Parathyroid adenoma (tissue), 2 donors: Measurements from ENCODE around the gene MERTK.

Experiments used
- H2AFZ ChIP-seq: fragments of 300-600 bp; sonication (generic); one replicate; pipeline ENCODE4 v1.7.0; 2017; ENCODE audit warnings: antibody characterized with exemption, mild to moderate bottlenecking
- H3K27ac ChIP-seq: fragments of 300-600 bp; sonication (generic); one replicate; pipeline ENCODE4 v1.7.0; 2017
- H3K27me3 ChIP-seq: fragments of 300-600 bp; sonication (generic); one replicate; pipeline ENCODE4 v1.7.0; 2017; ENCODE audit warnings: low read length; ENCODE audit not compliant: control insufficient read depth, insufficient read depth
- H3K36me3 ChIP-seq: fragments of 300-600 bp; sonication (generic); one replicate; pipeline ENCODE4 v1.7.0; 2017; ENCODE audit warnings: low read length; ENCODE audit not compliant: control insufficient read depth, insufficient read depth
- H3K4me1 ChIP-seq: fragments of 300-600 bp; sonication (generic); one replicate; pipeline ENCODE4 v1.7.0; 2017; ENCODE audit warnings: control low read depth
- H3K4me2 ChIP-seq: fragments of 300-600 bp; sonication (generic); one replicate; pipeline ENCODE4 v1.7.0; 2017; ENCODE audit warnings: low read length
- H3K4me3 ChIP-seq: fragments of 300-600 bp; sonication (generic); one replicate; pipeline ENCODE4 v1.7.0; 2017; ENCODE audit warnings: low read depth, low read length
- H3K79me2 ChIP-seq: fragments of 300-600 bp; sonication (generic); one replicate; pipeline ENCODE4 v1.7.0; 2017; ENCODE audit warnings: control low read depth
- H3K9ac ChIP-seq: fragments of 300-600 bp; sonication (generic); one replicate; pipeline ENCODE4 v1.7.0; 2017; ENCODE audit warnings: mild to moderate bottlenecking
- H3K9me3 ChIP-seq: fragments of 300-600 bp; sonication (generic); one replicate; pipeline ENCODE4 v1.7.0; 2017; ENCODE audit warnings: low read length; ENCODE audit not compliant: control insufficient read depth
- CTCF ChIP-seq: fragments of 300-600 bp; sonication (generic); IDR thresholded peaks from one replicate; pipeline ENCODE4 v1.7.0; 2017; ENCODE audit warnings: antibody characterized with exemption, mild to moderate bottlenecking
- donor health status: primary hyperparathyroidism.

MERTK gene

GRCh38 chr2:112024231-112024630 lies 125.8 kb downstream of the MERTK start:
- H3K27me3 ChIP-seq, result no peaks in the 10 kb centered on the region
- H3K79me2 ChIP-seq, result no peaks in the 10 kb centered on the region
- H3K4me2 ChIP-seq, result no peak overlapping the region
- TF ChIP-seq CTCF, result no peak
- no peak overlapping the region for H2AFZ ChIP-seq
- no peak overlapping the region for H3K9ac ChIP-seq
- no peaks in the 10 kb centered on the region for H3K9me3 ChIP-seq
- no peak overlapping the region for H3K27ac ChIP-seq
- H3K4me1 ChIP-seq, result no peaks in the 10 kb centered on the region
- no peaks in the 10 kb centered on the region for H3K36me3 ChIP-seq
- H3K4me3 ChIP-seq, result no peak overlapping the region

- H3K4me2 ChIP-seq, result no peak overlapping the region
- no peaks in the 10 kb centered on the region for H3K27me3 ChIP-seq
- no peaks in the 10 kb centered on the region for H3K4me1 ChIP-seq
- H3K27ac ChIP-seq, result no peak overlapping the region
- H3K79me2 ChIP-seq, result no peaks in the 10 kb centered on the region
- no peak overlapping the region for H3K4me3 ChIP-seq
- H2AFZ ChIP-seq, result no peak overlapping the region
- TF ChIP-seq CTCF, result no peak
- no peaks in the 10 kb centered on the region for H3K36me3 ChIP-seq
- no peaks in the 10 kb centered on the region for H3K9me3 ChIP-seq
- no peak overlapping the region for H3K9ac ChIP-seq
Measured at GRCh38 chr2:112024896-112025491, 126.6 kb downstream of the MERTK start.

- Histone ChIP-seq H3K36me3 (no peaks in the 10 kb centered on the region), H3K9me3 (no peaks in the 10 kb centered on the region), H3K4me3 (no peak overlapping the region), H3K4me2 (no peak overlapping the region), H3K4me1 (no peaks in the 10 kb centered on the region), H3K27ac (no peak overlapping the region), H2AFZ (no peak overlapping the region), H3K9ac (no peak overlapping the region), H3K79me2 (no peaks in the 10 kb centered on the region), H3K27me3 (no peaks in the 10 kb centered on the region)
- TF ChIP-seq CTCF, result no peak
Measured at GRCh38 chr2:112026509-112026908, 128.1 kb downstream of the MERTK start.

GRCh38 chr2:112027767-112028166 lies 129.4 kb downstream of the MERTK start:
- Histone ChIP-seq H3K9ac (no peak overlapping the region), H2AFZ (no peak overlapping the region), H3K4me3 (no peak overlapping the region), H3K27me3 (no peaks in the 10 kb centered on the region), H3K27ac (no peak overlapping the region), H3K4me1 (no peaks in the 10 kb centered on the region), H3K9me3 (no peaks in the 10 kb centered on the region), H3K79me2 (no peaks in the 10 kb centered on the region), H3K4me2 (no peak overlapping the region), H3K36me3 (no peaks in the 10 kb centered on the region)
- TF ChIP-seq CTCF, result no peak

- no peaks in the 10 kb centered on the region for H3K4me1 ChIP-seq
Measured at GRCh38 chr2:112029164-112029563, 130.8 kb downstream of the MERTK start.

More at GRCh38 chr2:112029164-112029563, 130.8 kb downstream of the MERTK start:
- Histone ChIP-seq H3K36me3 (no peaks in the 10 kb centered on the region), H3K9me3 (no peaks in the 10 kb centered on the region), H3K4me3 (no peak overlapping the region), H2AFZ (no peak overlapping the region), H3K79me2 (no peaks in the 10 kb centered on the region), H3K9ac (no peak overlapping the region), H3K27me3 (no peaks in the 10 kb centered on the region), H3K4me2 (no peak overlapping the region), H3K27ac (no peak overlapping the region)
- TF ChIP-seq CTCF, result no peak
